GM19043 (cell line): ENCODE data around the gene TLE3.
A peak's percentile ranks its signal among the peaks of the same experiment; 100 is the strongest.

Experiments used
- ATAC-seq: cut with Tn5 transposase; IDR thresholded peaks from one replicate; pipeline ENCODE4 v1.9.1; 2021; ENCODE audit warnings: low read depth; ENCODE audit not compliant: unreplicated experiment

Gene TLE3

GRCh38 chr15:70034596-70034995 is 63.1 kb downstream of the TLE3 start:
- ATAC-seq, result no peak

GRCh38 chr15:70034141-70034540 is 63.6 kb downstream of the TLE3 start:
- no peak for ATAC-seq

GRCh38 chr15:70033529-70034140 is 64.1 kb downstream of the TLE3 start:
- no peak for ATAC-seq

GRCh38 chr15:70033109-70033508 is 64.6 kb downstream of the TLE3 start:
- no peak for ATAC-seq

GRCh38 chr15:70032509-70032908 is 65.2 kb downstream of the TLE3 start:
- no peak for ATAC-seq

GRCh38 chr15:70031713-70032112 is 66.0 kb downstream of the TLE3 start:
- ATAC-seq, result no peak

GRCh38 chr15:70031261-70031660 is 66.5 kb downstream of the TLE3 start:
- ATAC-seq, result no peak

GRCh38 chr15:70030851-70031250 is 66.9 kb downstream of the TLE3 start:
- no peak for ATAC-seq

- ATAC-seq, result no peak
These were observed 68.4 kb downstream of the TLE3 start for GRCh38 chr15:70029297-70029701.

- ATAC-seq, result no peak
These were observed 70.2 kb downstream of the TLE3 start for GRCh38 chr15:70027518-70027917.

- ATAC-seq, result no peak
These were observed 70.7 kb downstream of the TLE3 start for GRCh38 chr15:70026991-70027390.

GRCh38 chr15:70025413-70026296 is 72.1 kb downstream of the TLE3 start:
- ATAC-seq, result no peak

- ATAC-seq, result no peak
These were observed 73.2 kb downstream of the TLE3 start for GRCh38 chr15:70024521-70024920.

GRCh38 chr15:70023769-70024491 is 73.8 kb downstream of the TLE3 start:
- ATAC-seq, result no peak

GRCh38 chr15:70023064-70023768 is 74.5 kb downstream of the TLE3 start:
- ATAC-seq, result peak; percentile 74

- no peak for ATAC-seq
These were observed 77.5 kb downstream of the TLE3 start for GRCh38 chr15:70020229-70020628.

GRCh38 chr15:70018646-70019600 is 78.8 kb downstream of the TLE3 start:
- ATAC-seq, result no peak

- no peak for ATAC-seq
These were observed 79.9 kb downstream of the TLE3 start for GRCh38 chr15:70017801-70018200.

GRCh38 chr15:70017025-70017424 is 80.7 kb downstream of the TLE3 start:
- ATAC-seq, result no peak
